ENCODE measurements around the gene NECTIN3.

Gene NECTIN3

DNA sequence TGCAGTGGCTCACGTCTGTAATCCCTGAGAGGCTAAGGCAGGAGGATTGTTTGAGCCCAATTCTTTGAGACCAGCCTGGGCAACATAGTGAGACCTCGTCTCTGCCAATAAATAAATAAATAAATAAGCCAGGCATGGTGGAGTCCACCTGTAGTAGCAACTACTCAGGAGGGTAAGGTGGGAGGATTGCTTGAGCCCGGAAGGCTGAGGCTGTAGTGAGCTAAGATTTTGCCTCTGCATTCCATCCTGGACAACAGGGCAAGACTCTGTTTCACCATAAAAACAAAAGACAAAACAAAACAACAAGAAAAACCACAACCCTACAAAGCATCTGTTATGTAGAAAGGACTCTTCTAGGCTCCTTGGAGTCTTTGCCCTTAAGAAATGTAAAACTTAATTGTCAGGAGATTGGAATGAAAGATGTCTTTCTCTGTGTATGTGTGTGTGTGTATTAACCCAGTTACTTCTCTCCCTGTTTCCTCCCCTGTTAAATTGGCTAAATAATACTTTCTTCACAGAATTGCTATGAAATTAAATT is 9.5 kb downstream of the NECTIN3 start:
- DNase-seq (ENCODE audit: low read depth), result peak; percentile 42

GRCh38 chr3:111084911-111085310 is 13.3 kb downstream of the NECTIN3 start:
- no peak for DNase-seq (ENCODE audit: low read depth)

- DNase-seq (ENCODE audit: low read depth), result no peak
Observed at GRCh38 chr3:111087924-111088469, 16.4 kb downstream of the NECTIN3 start.

DNA sequence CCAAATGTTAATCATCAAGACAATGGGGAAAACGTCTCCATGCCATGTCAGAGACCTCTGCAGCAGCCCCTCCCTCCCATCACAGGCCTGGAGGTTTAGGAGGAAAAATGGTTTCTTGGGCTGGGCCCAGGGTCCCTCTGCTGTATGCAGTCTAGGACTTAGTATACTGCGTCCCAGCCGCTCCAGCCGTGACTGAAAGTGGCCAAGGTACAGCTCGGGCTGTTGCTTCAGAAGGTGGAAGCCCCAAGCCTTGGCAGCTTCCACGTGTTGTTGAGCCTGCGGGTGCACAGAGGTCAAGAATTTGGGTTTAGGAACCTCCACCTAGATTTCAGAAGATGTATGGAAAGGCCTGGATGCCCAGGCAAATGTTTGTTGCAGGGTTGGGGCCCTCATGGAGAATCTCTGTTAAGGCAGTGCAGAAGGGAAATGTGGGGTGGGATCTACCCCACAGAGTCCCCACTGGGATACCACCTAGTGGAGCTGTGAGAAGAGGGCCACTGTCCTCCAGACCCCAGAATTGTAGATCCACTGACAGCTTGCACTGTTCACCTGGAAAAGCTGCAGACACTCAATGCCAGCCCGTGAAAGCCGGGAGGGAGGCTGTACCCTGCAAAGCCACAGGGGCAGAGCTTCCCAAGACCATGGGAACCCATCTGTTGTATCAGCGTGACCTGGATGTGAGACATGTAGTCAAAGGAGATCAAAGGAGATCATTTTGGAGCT is 25.0 kb downstream of the NECTIN3 start:
- no peak for DNase-seq (ENCODE audit: low read depth)

- DNase-seq (ENCODE audit: low read depth), result peak; percentile 45
Observed at GRCh38 chr3:111103807-111104206, 32.2 kb downstream of the NECTIN3 start.

DNA sequence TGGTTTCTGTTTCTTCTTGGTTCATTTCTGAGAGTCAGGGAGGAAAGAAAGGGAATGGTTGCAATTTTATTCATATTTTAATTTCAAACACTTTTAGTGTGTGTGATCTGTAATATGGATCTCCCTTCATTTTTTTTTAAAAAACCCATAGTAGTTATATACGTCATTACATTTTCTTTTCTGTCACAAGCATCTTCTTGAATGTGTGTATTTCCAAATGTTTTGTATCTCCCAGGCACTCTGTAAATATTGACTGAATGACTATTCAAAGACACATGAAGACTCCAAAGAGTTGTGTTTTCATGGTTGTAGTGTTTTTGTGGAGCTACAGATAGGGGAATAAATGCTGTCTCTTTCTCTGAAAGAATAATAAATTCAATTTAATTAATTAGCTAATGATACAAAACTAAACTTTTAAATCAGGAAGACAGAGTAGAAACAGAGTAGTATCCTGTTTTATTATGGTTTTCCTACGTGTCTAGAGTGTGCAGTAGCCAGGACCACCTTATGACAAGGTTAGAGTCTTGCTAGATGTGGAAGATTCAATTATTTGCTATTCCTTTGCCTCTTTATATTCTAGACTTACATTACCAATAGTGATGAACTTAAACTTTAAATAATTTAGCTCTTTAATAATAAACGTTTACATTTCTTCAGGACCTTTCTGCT is 35.5 kb downstream of the NECTIN3 start:
- DNase-seq (ENCODE audit: low read depth), result no peak

DNA sequence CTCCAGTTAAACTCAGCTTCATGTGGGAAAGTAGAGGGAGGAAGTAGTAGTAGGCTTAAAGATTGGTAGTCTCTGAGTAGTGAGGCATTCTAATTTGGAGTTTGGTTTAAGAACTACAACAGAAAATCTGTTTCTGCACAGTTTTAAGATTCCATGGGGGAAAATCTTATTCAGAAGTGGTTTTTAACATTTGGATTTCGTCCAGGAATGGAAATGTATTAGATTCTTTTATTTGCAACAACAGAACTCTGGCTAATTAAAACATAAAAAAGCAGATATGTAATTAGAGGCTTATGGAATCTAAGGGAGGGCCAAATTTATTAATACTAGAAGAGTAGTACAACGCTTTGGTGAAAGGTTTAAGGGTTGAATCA is 36.0 kb downstream of the NECTIN3 start:
- no peak for DNase-seq (ENCODE audit: low read depth)

DNA sequence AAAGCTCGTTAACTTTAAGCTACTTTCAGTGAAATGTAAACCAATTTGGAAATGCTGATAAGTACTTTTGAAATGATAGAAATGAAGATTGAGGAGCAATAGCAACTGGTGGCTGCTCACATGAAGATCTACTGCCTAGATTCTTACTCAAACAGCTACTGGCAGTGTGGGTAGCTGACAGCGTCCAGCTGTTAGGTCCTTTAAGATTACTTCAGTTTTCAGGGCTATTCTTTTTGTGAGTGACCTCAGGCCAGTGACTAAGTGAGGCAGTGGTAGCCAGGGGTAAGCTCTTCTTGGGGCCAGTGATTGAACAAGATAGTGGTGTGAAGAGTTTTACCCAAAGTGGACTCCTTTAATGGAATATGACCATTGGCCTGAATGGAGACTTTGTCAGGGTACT is 41.3 kb downstream of the NECTIN3 start:
- peak; percentile 12 for DNase-seq (ENCODE audit: low read depth)

GRCh38 chr3:111128884-111129283 is 57.3 kb downstream of the NECTIN3 start:
- DNase-seq (ENCODE audit: low read depth), result peak; percentile 9

GRCh38 chr3:111130827-111131226 is 59.2 kb downstream of the NECTIN3 start:
- DNase-seq (ENCODE audit: low read depth), result no peak

GRCh38 chr3:111134302-111134701 is 62.7 kb downstream of the NECTIN3 start:
- no peak for DNase-seq (ENCODE audit: low read depth)

DNA sequence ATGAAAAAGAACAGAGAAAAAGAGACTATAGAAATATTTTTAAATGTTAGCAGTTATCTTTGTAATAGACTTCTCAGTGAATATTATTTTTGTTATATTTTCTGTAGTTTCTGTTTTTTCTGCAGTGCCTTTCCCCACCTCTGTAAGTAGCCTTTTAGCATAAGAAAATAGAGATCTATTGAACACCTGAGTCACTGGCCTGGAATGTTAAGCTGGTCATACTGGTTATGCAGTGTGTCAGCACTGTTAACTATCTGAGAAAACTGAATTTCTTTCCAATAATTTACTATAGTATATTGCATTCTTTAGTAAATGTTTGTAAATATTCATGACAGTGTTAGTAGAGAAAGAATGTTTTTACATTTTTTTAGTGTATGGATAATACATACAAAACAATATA is 79.8 kb downstream of the NECTIN3 start:
- DNase-seq (ENCODE audit: low read depth), result peak; percentile 91

DNA sequence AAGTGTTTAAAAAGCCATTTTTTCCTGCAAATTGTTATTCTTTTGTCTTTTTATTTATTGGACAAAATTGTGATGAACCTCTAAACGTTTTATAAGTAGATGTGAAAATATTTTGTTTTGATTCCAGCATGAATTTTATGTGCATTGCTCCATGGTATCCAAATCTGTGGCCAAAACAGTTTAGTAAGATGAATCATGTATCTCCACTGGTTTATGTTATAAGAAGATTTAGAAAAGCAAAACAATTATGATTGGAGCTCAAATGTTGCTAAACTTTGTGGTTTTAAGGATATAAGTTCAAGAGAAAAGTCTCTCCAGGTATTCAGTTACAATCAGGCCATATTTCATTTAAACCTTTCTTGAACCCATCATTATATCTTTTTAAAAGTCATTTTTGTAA is 80.9 kb downstream of the NECTIN3 start:
- peak; percentile 5 for DNase-seq (ENCODE audit: low read depth)

- DNase-seq (ENCODE audit: low read depth), result no peak
Observed at GRCh38 chr3:111156517-111156916, 84.9 kb downstream of the NECTIN3 start.

DNA sequence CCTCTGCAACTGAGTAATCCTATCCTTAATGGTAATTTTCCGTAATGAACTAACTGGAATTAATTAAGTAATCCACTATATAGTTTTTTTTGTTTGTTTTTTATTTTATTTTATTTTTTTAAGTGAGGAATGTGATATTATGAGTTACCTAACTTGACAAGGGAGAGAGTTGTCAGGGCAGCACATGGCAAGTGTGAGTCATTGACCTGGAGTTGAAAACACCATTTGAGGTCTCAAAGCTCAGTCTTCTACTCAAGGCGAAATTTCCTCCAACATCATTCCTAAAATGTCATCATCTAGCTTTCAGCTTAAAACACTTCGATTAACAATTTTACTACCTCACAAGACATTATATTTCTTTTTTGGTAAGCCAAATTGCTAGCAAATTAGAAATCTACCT is 87.8 kb downstream of the NECTIN3 start:
- DNase-seq (ENCODE audit: low read depth), result peak; percentile 13

DNA sequence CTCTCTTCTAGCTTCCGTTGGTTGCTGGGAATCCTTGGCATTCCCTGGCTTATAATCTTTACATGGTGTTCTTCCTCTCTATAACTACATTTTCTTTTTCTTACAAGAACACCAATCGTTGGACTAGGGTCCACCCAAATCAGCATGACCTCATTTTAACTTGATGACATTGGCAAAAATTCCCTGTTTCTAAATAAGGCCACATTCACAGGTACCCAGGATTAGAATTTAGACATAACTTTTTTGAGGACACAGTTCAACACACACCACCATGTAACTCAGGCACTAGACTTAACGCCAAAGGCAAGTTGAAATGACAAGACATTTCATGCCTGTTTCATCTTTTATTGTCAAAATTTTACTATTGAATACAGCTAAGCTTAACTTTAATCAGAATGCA is 93.0 kb downstream of the NECTIN3 start:
- no peak for DNase-seq (ENCODE audit: low read depth)

- no peak for DNase-seq (ENCODE audit: low read depth)
Observed at GRCh38 chr3:111165411-111165810, 93.8 kb downstream of the NECTIN3 start.

DNA sequence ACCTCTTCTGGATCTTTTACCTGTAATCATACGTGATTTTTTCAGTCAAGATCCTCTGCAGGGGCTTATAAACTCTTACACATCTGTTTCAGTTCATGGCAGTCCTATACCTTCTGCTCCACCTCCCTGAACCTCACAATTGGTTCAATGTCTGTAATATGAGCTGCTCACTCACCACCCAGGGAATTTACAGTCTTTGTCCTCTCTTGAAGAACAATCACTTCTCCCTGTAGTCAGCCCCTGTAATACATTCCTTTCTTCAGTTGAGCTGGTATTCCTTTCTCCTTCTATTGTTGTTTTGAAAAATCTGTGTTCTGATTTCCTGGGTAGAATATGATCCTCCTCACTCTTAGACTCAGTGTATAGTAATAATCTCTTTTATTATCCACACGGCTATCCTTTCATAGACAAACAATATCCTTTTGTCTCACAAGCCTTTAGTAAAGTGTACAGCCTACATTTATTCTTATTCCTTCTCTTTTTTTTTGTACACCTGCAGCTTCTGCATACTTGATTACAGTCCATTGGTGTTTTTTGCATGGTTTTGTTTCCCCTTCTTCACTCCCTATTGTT is 101.8 kb downstream of the NECTIN3 start:
- DNase-seq (ENCODE audit: low read depth), result peak; percentile 8

GRCh38 chr3:111173906-111174305 is 102.3 kb downstream of the NECTIN3 start:
- DNase-seq (ENCODE audit: low read depth), result no peak

DNA sequence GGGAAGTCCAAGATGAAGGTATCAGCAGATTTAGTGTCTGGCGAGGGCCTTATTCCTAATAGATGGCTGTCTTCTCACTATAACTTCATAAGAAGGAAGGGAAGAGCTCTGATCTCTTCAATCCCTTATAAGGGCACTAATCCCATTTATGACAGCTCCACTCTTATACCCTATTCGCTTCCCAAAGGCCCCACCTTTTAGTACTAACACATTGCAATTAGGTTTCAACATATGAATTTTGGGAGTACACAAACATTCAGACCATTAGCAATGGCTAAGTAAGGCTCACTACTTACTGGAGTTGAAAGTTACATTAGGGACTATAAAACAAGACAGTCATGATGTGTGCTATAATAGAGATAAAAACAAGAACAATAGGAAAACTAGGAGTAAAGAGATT is 118.9 kb downstream of the NECTIN3 start:
- no peak for DNase-seq (ENCODE audit: low read depth)

- no peak for DNase-seq (ENCODE audit: low read depth)
Observed at GRCh38 chr3:111193472-111193871, 121.9 kb downstream of the NECTIN3 start.

GRCh38 chr3:111194048-111194447 is 122.4 kb downstream of the NECTIN3 start:
- DNase-seq (ENCODE audit: low read depth), result no peak

GRCh38 chr3:111197485-111197884 is 125.9 kb downstream of the NECTIN3 start:
- no peak for DNase-seq (ENCODE audit: low read depth)

Data from ELR (cell line).